ENCODE data around the gene SLC31A2. TPM values are rescaled to one million over a fixed set of nuclear protein-coding genes. Genes with fewer than 3 reads are reported as not detected.

The SLC31A2 gene
- polyA plus RNA-seq, 1 donor, result 3.4 TPM

- DNase-seq (ENCODE audit: low read depth), result no peak
These were observed 1.2 kb downstream of the SLC31A2 start for GRCh38 chr9:113151696-113152630.

GRCh38 chr9:113152699-113153098 lies 1.9 kb downstream of the SLC31A2 start:
- no peak for DNase-seq (ENCODE audit: low read depth)

GRCh38 chr9:113153599-113153998 lies 2.8 kb downstream of the SLC31A2 start:
- no peak for DNase-seq (ENCODE audit: low read depth)

GRCh38 chr9:113154471-113154870 lies 3.7 kb downstream of the SLC31A2 start:
- no peak for DNase-seq (ENCODE audit: low read depth)

GRCh38 chr9:113154946-113155345 lies 4.1 kb downstream of the SLC31A2 start:
- DNase-seq (ENCODE audit: low read depth), result no peak

GRCh38 chr9:113155911-113156588 lies 5.2 kb downstream of the SLC31A2 start:
- no peak for DNase-seq (ENCODE audit: low read depth)

GRCh38 chr9:113156880-113157279 lies 6.1 kb downstream of the SLC31A2 start:
- no peak for DNase-seq (ENCODE audit: low read depth)

- DNase-seq (ENCODE audit: low read depth), result no peak
These were observed 7.6 kb downstream of the SLC31A2 start for GRCh38 chr9:113158446-113158845.

- DNase-seq (ENCODE audit: low read depth), result no peak
These were observed 9.8 kb downstream of the SLC31A2 start for GRCh38 chr9:113160571-113160970.

GRCh38 chr9:113163001-113163400 lies 12.2 kb downstream of the SLC31A2 start:
- DNase-seq (ENCODE audit: low read depth), result no peak

GRCh38 chr9:113164536-113165300 lies 13.9 kb downstream of the SLC31A2 start:
- no peak for DNase-seq (ENCODE audit: low read depth)

GRCh38 chr9:113166039-113166438 lies 15.2 kb downstream of the SLC31A2 start:
- no peak for DNase-seq (ENCODE audit: low read depth)

GRCh38 chr9:113168809-113169208 lies 18.0 kb downstream of the SLC31A2 start:
- no peak for DNase-seq (ENCODE audit: low read depth)

GRCh38 chr9:113173341-113173740 lies 22.5 kb downstream of the SLC31A2 start:
- no peak for DNase-seq (ENCODE audit: low read depth)

GRCh38 chr9:113176803-113177202 lies 26.0 kb downstream of the SLC31A2 start:
- no peak for DNase-seq (ENCODE audit: low read depth)

- no peak for DNase-seq (ENCODE audit: low read depth)
These were observed 26.4 kb downstream of the SLC31A2 start for GRCh38 chr9:113177251-113177650.

GRCh38 chr9:113178087-113178486 lies 27.3 kb downstream of the SLC31A2 start:
- no peak for DNase-seq (ENCODE audit: low read depth)

GRCh38 chr9:113179839-113180238 lies 29.0 kb downstream of the SLC31A2 start:
- DNase-seq (ENCODE audit: low read depth), result no peak

- DNase-seq (ENCODE audit: low read depth), result no peak
These were observed 30.4 kb downstream of the SLC31A2 start for GRCh38 chr9:113181165-113181564.

GRCh38 chr9:113183956-113184488 lies 33.2 kb downstream of the SLC31A2 start:
- DNase-seq (ENCODE audit: low read depth), result no peak

- DNase-seq (ENCODE audit: low read depth), result no peak
These were observed 33.7 kb downstream of the SLC31A2 start for GRCh38 chr9:113184539-113184938.

- DNase-seq (ENCODE audit: low read depth), result no peak
These were observed 34.5 kb downstream of the SLC31A2 start for GRCh38 chr9:113185271-113185670.

Data from forelimb muscle (tissue), 1 donor.